Osteocyte (in vitro differentiated cells): ENCODE data around the gene ZNF618. TPM values are rescaled to one million over a fixed set of nuclear protein-coding genes. Genes with fewer than 3 reads are reported as not detected.
A peak's percentile ranks its signal among the peaks of the same experiment; 100 is the strongest.

Experiments used
- DNase-seq: peaks from one replicate; pipeline ENCODE4 v3.0.0; 2021; ENCODE audit warnings: mixed read lengths; ENCODE audit not compliant: unreplicated experiment; ENCODE audit errors: extremely low spot score
- H3K27ac Mint-ChIP-seq: one replicate; pipeline ENCODE4 v1.8.0; 2021; ENCODE audit warnings: mild to moderate bottlenecking, mixed read lengths; ENCODE audit not compliant: unreplicated experiment
- H3K27me3 Mint-ChIP-seq: one replicate; pipeline ENCODE4 v1.8.0; 2021; ENCODE audit warnings: mixed read lengths; ENCODE audit not compliant: unreplicated experiment
- H3K36me3 Mint-ChIP-seq: one replicate; pipeline ENCODE4 v1.8.0; 2021; ENCODE audit warnings: mixed read lengths; ENCODE audit not compliant: unreplicated experiment
- H3K4me1 Mint-ChIP-seq: one replicate; pipeline ENCODE4 v1.8.0; 2021; ENCODE audit warnings: mixed read lengths; ENCODE audit not compliant: unreplicated experiment
- H3K4me3 Mint-ChIP-seq: one replicate; pipeline ENCODE4 v1.8.0; 2021; ENCODE audit warnings: mild to moderate bottlenecking, moderate library complexity, mixed read lengths; ENCODE audit not compliant: unreplicated experiment
- H3K9me3 Mint-ChIP-seq: one replicate; pipeline ENCODE4 v1.8.0; 2021; ENCODE audit warnings: mixed read lengths; ENCODE audit not compliant: unreplicated experiment
- total RNA-seq: library from RNA; stranded (reverse); gene quantifications from 2 replicates; pipeline ENCODE4 v1.2.1, GENCODE V29; 2021
- TF ChIP-seq, protein P1 (sequence below): fragments of 200-600 bp; sonication (generic); IDR thresholded peaks from 2 replicates; pipeline ENCODE4 v1.5.0; 2021; ENCODE audit warnings: antibody characterized with exemption, mild to moderate bottlenecking, moderate library complexity

ZNF618 gene
- total RNA-seq, 1 donor from 2014 or later: 36.8 TPM

DNA sequence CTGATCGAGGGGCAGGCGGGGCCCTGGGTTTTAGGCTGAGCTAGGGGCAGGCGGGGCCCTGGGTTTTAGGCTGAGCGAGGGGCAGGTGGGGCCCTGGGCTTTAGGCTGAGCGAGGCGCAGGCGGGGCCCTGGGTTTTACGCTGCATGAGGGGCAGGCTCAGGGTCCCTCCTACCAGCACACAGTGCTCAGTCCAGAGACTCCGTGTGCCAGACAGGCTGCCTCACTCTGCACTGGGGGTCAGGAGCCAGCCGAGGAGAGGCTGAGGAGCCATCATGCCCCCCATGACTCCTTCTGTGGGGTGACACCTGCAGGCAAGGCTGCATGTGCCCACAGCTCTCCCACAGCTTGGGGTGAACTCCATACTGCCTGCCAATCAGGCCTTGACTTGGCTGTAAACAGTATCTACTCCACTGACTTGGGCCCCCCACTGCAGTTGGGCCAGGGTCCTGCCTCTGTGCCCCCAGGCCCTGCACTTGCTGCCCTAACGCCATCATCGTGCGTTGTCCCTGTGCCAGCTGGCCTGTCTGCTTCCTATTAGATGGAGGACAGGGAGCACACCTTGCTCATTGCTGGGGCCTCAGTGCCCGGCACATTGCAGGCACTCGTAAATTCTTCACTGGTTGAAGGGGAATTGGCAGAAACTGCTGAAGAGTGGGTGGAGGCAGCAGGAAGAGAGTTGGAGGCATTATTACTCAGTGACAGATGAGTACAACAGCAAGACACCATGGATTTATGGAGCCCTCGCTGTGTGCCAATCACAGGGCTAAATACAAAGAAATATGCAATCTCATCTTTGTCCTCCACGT, 123.3 kb downstream of the ZNF618 start:
- peak; percentile 74 for DNase-seq
- TF ChIP-seq, protein P1, sequence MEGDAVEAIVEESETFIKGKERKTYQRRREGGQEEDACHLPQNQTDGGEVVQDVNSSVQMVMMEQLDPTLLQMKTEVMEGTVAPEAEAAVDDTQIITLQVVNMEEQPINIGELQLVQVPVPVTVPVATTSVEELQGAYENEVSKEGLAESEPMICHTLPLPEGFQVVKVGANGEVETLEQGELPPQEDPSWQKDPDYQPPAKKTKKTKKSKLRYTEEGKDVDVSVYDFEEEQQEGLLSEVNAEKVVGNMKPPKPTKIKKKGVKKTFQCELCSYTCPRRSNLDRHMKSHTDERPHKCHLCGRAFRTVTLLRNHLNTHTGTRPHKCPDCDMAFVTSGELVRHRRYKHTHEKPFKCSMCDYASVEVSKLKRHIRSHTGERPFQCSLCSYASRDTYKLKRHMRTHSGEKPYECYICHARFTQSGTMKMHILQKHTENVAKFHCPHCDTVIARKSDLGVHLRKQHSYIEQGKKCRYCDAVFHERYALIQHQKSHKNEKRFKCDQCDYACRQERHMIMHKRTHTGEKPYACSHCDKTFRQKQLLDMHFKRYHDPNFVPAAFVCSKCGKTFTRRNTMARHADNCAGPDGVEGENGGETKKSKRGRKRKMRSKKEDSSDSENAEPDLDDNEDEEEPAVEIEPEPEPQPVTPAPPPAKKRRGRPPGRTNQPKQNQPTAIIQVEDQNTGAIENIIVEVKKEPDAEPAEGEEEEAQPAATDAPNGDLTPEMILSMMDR: no peak
- Mint-ChIP-seq H3K9me3 (no peaks in the 10 kb centered on the region), H3K36me3 (peaks cover 15% of the 10 kb centered on the region), H3K27ac (no peak overlapping the region), H3K27me3 (no peaks in the 10 kb centered on the region), H3K4me1 (no peaks in the 10 kb centered on the region), H3K4me3 (no peak overlapping the region)

DNA sequence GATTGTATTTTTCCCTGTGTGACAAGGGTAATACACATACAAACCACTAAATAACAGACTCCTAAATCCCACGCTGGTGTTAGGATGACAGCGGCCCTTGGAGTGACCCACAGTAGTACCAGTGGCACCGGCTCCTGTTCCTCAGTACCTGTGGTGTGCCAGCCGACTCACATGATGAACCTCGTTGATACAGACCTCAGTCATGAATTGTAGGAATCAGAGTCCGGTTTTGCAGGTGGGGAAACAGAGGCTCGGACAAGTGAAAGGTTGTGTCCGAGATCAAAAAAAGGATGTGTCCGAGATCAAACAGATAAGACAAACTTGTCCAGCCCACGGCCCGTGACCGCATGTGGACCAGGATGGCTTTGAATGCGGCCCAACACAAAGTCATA, 124.0 kb downstream of the ZNF618 start:
- H3K27me3 Mint-ChIP-seq: no peaks in the 10 kb centered on the region
- H3K4me3 Mint-ChIP-seq: no peak overlapping the region
- H3K27ac Mint-ChIP-seq: no peak overlapping the region
- DNase-seq: no peak
- H3K4me1 Mint-ChIP-seq: no peaks in the 10 kb centered on the region
- H3K36me3 Mint-ChIP-seq: peaks cover 19% of the 10 kb centered on the region
- TF ChIP-seq, protein P1: no peak
- no peaks in the 10 kb centered on the region for H3K9me3 Mint-ChIP-seq

DNA sequence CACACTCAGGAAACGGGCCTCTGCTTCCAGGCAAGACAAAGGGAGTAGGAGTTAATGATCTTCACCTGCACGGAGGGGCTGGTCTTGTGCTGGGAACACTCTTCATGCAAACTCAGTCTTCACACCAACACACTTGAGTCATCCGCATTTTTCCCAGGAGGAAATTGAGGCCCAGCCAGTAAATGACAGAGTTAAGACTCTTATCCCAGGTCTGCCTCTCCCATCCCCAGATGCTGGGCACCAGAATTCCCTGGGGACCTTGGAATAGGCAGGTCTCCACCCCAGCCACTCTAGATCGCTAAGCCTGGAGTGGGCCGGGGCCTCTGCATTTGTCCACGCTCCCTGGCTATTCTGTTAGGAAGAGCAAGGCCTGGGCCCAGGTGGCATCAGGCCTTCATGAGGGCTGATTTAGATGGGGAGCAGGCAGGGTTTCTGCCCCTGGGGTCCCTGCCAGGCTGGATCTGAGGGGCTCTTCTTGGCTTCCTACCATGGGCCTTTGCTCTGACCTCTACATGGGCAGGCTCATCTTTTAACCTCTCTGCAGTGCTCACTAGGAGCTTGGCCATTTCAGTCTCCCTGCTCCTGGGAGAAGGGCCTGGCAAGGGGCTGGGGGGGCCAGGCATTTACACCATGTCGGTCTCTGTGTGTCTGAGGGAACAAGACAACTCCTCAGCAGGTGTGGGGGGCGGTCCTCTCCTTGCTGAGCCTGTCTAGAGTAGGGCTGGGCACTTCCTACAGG, 124.7 kb downstream of the ZNF618 start:
- no peak overlapping the region for H3K4me3 Mint-ChIP-seq
- peaks cover 27% of the 10 kb centered on the region for H3K36me3 Mint-ChIP-seq
- TF ChIP-seq, protein P1: no peak
- H3K9me3 Mint-ChIP-seq: no peaks in the 10 kb centered on the region
- no peaks in the 10 kb centered on the region for H3K4me1 Mint-ChIP-seq
- peak; percentile 62 for DNase-seq
- no peak overlapping the region for H3K27ac Mint-ChIP-seq
- no peaks in the 10 kb centered on the region for H3K27me3 Mint-ChIP-seq

DNA sequence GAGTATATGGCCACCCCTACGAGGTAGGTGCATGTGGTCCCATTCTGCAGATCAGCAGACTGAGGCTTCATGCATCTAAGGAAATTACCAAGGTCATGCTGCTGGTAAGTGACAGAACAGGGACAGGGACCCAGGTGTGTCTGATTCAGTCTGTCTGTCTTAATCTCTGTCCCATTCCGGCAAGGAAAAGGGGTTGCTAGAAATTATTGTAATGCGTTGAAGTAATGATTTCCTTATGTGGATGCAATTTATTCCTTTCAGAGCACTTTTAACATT, 125.2 kb downstream of the ZNF618 start:
- no peak for DNase-seq
- Mint-ChIP-seq H3K36me3 (peaks cover 27% of the 10 kb centered on the region), H3K27me3 (no peaks in the 10 kb centered on the region), H3K4me3 (no peak overlapping the region), H3K4me1 (no peaks in the 10 kb centered on the region), H3K27ac (no peak overlapping the region), H3K9me3 (no peaks in the 10 kb centered on the region)
- TF ChIP-seq, protein P1: no peak

DNA sequence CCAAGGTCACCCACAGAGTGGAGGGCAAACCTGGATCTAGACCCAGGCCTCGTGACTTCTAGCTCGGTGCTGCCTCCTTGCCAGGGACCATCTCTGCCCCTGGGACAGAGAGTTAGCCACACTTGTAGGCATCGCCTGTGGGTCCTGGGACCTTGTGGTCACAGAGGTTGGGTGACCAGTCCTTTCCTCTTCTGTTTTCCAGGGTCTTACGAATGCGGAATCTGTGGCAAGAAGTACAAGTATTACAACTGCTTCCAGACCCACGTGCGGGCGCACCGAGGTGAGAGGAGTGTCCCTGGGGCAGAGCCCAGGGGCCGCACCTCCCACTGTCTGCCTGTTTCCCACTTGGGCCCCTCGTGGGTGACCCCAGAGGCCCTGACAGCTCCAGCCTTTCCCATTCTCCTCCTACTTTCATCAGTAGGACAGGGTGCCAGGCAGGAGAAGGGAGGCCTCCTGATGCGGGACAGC, 125.7 kb downstream of the ZNF618 start:
- no peaks in the 10 kb centered on the region for H3K27me3 Mint-ChIP-seq

More for the DNA sequence above, 125.7 kb downstream of the ZNF618 start:
- TF ChIP-seq, protein P1: no peak
- H3K4me1 Mint-ChIP-seq: no peaks in the 10 kb centered on the region
- no peak overlapping the region for H3K4me3 Mint-ChIP-seq
- no peaks in the 10 kb centered on the region for H3K9me3 Mint-ChIP-seq
- H3K27ac Mint-ChIP-seq: no peak overlapping the region
- DNase-seq: no peak
- peaks cover 24% of the 10 kb centered on the region for H3K36me3 Mint-ChIP-seq
